Osteoblast (primary cell): ENCODE results near the gene COLEC11. TPM values are rescaled to one million over a fixed set of nuclear protein-coding genes. Genes with fewer than 3 reads are reported as not detected.

Experiments
- DNase-seq: peaks from one replicate; pipeline ENCODE4 v3.0.0; 2011; ENCODE audit warnings: low spot score, mixed read lengths; ENCODE audit not compliant: insufficient read length; ENCODE audit errors: missing footprints
- H2AFZ ChIP-seq: 2 replicates; pipeline ENCODE4 v1.6.0; 2011; ENCODE audit warnings: mild to moderate bottlenecking, low read length
- H3K27ac ChIP-seq: 2 replicates; pipeline ENCODE4 v1.5.1; 2011; ENCODE audit warnings: mild to moderate bottlenecking, low read depth, low read length, moderate library complexity
- H3K27me3 ChIP-seq: 2 replicates; pipeline ENCODE4 v1.6.0; 2012; ENCODE audit warnings: mild to moderate bottlenecking, control low read depth, inconsistent platforms, low read length, moderate library complexity; ENCODE audit not compliant: insufficient read depth
- H3K36me3 ChIP-seq: 2 replicates; pipeline ENCODE4 v1.5.1; 2011; ENCODE audit warnings: mild to moderate bottlenecking, low read length, control low read depth, moderate library complexity; ENCODE audit not compliant: insufficient read depth
- H3K4me1 ChIP-seq: 2 replicates; pipeline ENCODE4 v1.5.1; 2011; ENCODE audit warnings: mild to moderate bottlenecking, low read length, control low read depth, moderate library complexity; ENCODE audit not compliant: insufficient read depth
- H3K4me2 ChIP-seq: 2 replicates; pipeline ENCODE4 v1.6.0; 2011; ENCODE audit warnings: mild to moderate bottlenecking, low read length; ENCODE audit not compliant: insufficient read depth
- H3K4me3 ChIP-seq: fragments of 200-600 bp; sonication (generic); 3 replicates; pipeline ENCODE4 v1.5.1; 2012; ENCODE audit warnings: mild to moderate bottlenecking, low read length, inconsistent platforms; ENCODE audit not compliant: insufficient read depth
- H3K79me2 ChIP-seq: 2 replicates; pipeline ENCODE4 v1.6.0; 2012; ENCODE audit warnings: mild to moderate bottlenecking, low read length, control low read depth, inconsistent platforms; ENCODE audit not compliant: insufficient read depth
- H3K9me3 ChIP-seq: 2 replicates; pipeline ENCODE4 v1.5.1; 2011; ENCODE audit warnings: low read depth, low read length, control low read depth
- H4K20me1 ChIP-seq: 2 replicates; pipeline ENCODE4 v1.6.0; 2012; ENCODE audit warnings: mild to moderate bottlenecking, low read length, control low read depth; ENCODE audit not compliant: insufficient read depth
- CTCF ChIP-seq: IDR thresholded peaks from 2 replicates; pipeline ENCODE4 v1.5.1; 2011; ENCODE audit warnings: mild to moderate bottlenecking, low read depth, low read length, moderate library complexity; ENCODE audit errors: extremely low read depth
- total RNA-seq: library from RNA; depleted of rRNA; stranded (reverse); fragments of >200 nt; gene quantifications from 2 replicates; pipeline ENCODE4 v1.2.3, GENCODE V29; 2012

The COLEC11 gene
- total RNA-seq, 1 donor, result 0.36 TPM

- H2AFZ ChIP-seq, result no peak overlapping the region
- H3K4me1 ChIP-seq, result no peaks in the 10 kb centered on the region
- H3K27ac ChIP-seq, result no peak overlapping the region
- no peaks in the 10 kb centered on the region for H3K27me3 ChIP-seq
- no peaks in the 10 kb centered on the region for H3K9me3 ChIP-seq
- DNase-seq, result no peak
- H3K79me2 ChIP-seq, result no peaks in the 10 kb centered on the region
- no peaks in the 10 kb centered on the region for H4K20me1 ChIP-seq
- no peaks in the 10 kb centered on the region for H3K36me3 ChIP-seq
- no peak for TF ChIP-seq CTCF
- H3K4me3 ChIP-seq, result no peak overlapping the region
- no peak overlapping the region for H3K4me2 ChIP-seq
Measured at GRCh38 chr2:3679616-3680393, 84.9 kb downstream of the COLEC11 start.

- no peaks in the 10 kb centered on the region for H3K4me1 ChIP-seq
- no peaks in the 10 kb centered on the region for H4K20me1 ChIP-seq
- no peak for DNase-seq
- H3K9me3 ChIP-seq, result no peaks in the 10 kb centered on the region
- H3K27ac ChIP-seq, result no peak overlapping the region
- H2AFZ ChIP-seq, result no peak overlapping the region
- H3K4me3 ChIP-seq, result no peak overlapping the region
- TF ChIP-seq CTCF, result no peak
- no peaks in the 10 kb centered on the region for H3K79me2 ChIP-seq
- no peaks in the 10 kb centered on the region for H3K36me3 ChIP-seq
- no peaks in the 10 kb centered on the region for H3K27me3 ChIP-seq
- no peak overlapping the region for H3K4me2 ChIP-seq
Measured at GRCh38 chr2:3680548-3681345, 85.8 kb downstream of the COLEC11 start.

- H3K79me2 ChIP-seq, result no peaks in the 10 kb centered on the region
- no peak for TF ChIP-seq CTCF
- H3K36me3 ChIP-seq, result no peaks in the 10 kb centered on the region
- H3K4me2 ChIP-seq, result no peak overlapping the region
- H3K27me3 ChIP-seq, result no peaks in the 10 kb centered on the region
- no peak overlapping the region for H3K27ac ChIP-seq
- no peak overlapping the region for H2AFZ ChIP-seq
- DNase-seq, result no peak
- no peak overlapping the region for H3K4me3 ChIP-seq
- H3K9me3 ChIP-seq, result no peaks in the 10 kb centered on the region
- H3K4me1 ChIP-seq, result no peaks in the 10 kb centered on the region
- no peaks in the 10 kb centered on the region for H4K20me1 ChIP-seq
Measured at GRCh38 chr2:3681625-3682024, 86.7 kb downstream of the COLEC11 start.

GRCh38 chr2:3682811-3683210, 87.9 kb downstream of the COLEC11 start:
- Histone ChIP-seq H3K79me2 (no peaks in the 10 kb centered on the region), H3K4me3 (no peak overlapping the region), H4K20me1 (no peaks in the 10 kb centered on the region), H3K27ac (no peak overlapping the region), H2AFZ (no peak overlapping the region), H3K27me3 (no peaks in the 10 kb centered on the region), H3K36me3 (no peaks in the 10 kb centered on the region), H3K4me2 (no peak overlapping the region), H3K9me3 (no peaks in the 10 kb centered on the region), H3K4me1 (no peaks in the 10 kb centered on the region)
- DNase-seq, result no peak
- no peak for TF ChIP-seq CTCF
